ENCODE data around the gene MAD2L1.

MAD2L1 gene

GRCh38 chr4:120055795-120056194, 10.9 kb downstream of the MAD2L1 start:
- Histone ChIP-seq H3K9me2 (replicated peaks; ENCODE audit: insufficient read depth, low read length) (no peaks in the 10 kb centered on the region), H3K9ac (ENCODE audit: low read length) (no peak overlapping the region), H3K4me2 (ENCODE audit: low read depth, low read length) (no peak overlapping the region), H3K4me1 (ENCODE audit: low read length) (no peaks in the 10 kb centered on the region), H3K4me3 (ENCODE audit: low read length) (no peak overlapping the region), H3K27me3 (replicated peaks; ENCODE audit: insufficient read depth, low read length) (no peaks in the 10 kb centered on the region), H3K9me3 (replicated peaks; ENCODE audit: insufficient read depth, low read length) (no peaks in the 10 kb centered on the region), H3K27ac (ENCODE audit: low read length) (no peak overlapping the region), H3K36me3 (replicated peaks; ENCODE audit: insufficient read depth, low read length) (peaks cover 8% of the 10 kb centered on the region; the same call in 1 of the 2 replicates), H3F3A (ENCODE audit: insufficient read depth, low read length) (no peaks in the 10 kb centered on the region; the same call in 1 of the 2 replicates), H4K20me1 (ENCODE audit: insufficient read depth, low read length) (no peaks in the 10 kb centered on the region; the same call in 1 of the 2 replicates), H3K79me2 (ENCODE audit: low read length) (peaks cover 29% of the 10 kb centered on the region), H2AFZ (ENCODE audit: low read length) (no peak overlapping the region)
- TF ChIP-seq CTCF (IDR thresholded peaks at IDR 0.05; ENCODE audit: low read length) (no peak), EZH2 (optimal IDR thresholded peaks at IDR 0.05; ENCODE audit: low read depth, low read length) (no peak), EZH2phosphoT487 (IDR thresholded peaks at IDR 0.05; ENCODE audit: low read length) (no peak)
- no peak for DNase-seq

GRCh38 chr4:120055162-120055561, 11.5 kb downstream of the MAD2L1 start:
- no peak overlapping the region for H3K27ac ChIP-seq (ENCODE audit: low read length)
- no peaks in the 10 kb centered on the region for H3K27me3 ChIP-seq (replicated peaks; ENCODE audit: insufficient read depth, low read length)
- H3K4me3 ChIP-seq (ENCODE audit: low read length) = no peak overlapping the region
- no peaks in the 10 kb centered on the region; the same call in 1 of the 2 replicates for H4K20me1 ChIP-seq (ENCODE audit: insufficient read depth, low read length)
- no peaks in the 10 kb centered on the region; the same call in none of the 2 replicates for H3F3A ChIP-seq (ENCODE audit: insufficient read depth, low read length)
- no peaks in the 10 kb centered on the region for H3K9me3 ChIP-seq (replicated peaks; ENCODE audit: insufficient read depth, low read length)
- no peak for TF ChIP-seq CTCF (IDR thresholded peaks at IDR 0.05; ENCODE audit: low read length)
- TF ChIP-seq EZH2 (optimal IDR thresholded peaks at IDR 0.05; ENCODE audit: low read depth, low read length) = no peak
- TF ChIP-seq EZH2phosphoT487 (IDR thresholded peaks at IDR 0.05; ENCODE audit: low read length) = no peak
- peaks cover 22% of the 10 kb centered on the region for H3K79me2 ChIP-seq (ENCODE audit: low read length)
- no peak overlapping the region for H2AFZ ChIP-seq (ENCODE audit: low read length)
- H3K4me2 ChIP-seq (ENCODE audit: low read depth, low read length) = no peak overlapping the region
- H3K9me2 ChIP-seq (replicated peaks; ENCODE audit: insufficient read depth, low read length) = no peaks in the 10 kb centered on the region
- DNase-seq = no peak
- peaks cover 2% of the 10 kb centered on the region; the same call in 1 of the 2 replicates for H3K36me3 ChIP-seq (replicated peaks; ENCODE audit: insufficient read depth, low read length)
- H3K4me1 ChIP-seq (ENCODE audit: low read length) = no peaks in the 10 kb centered on the region
- H3K9ac ChIP-seq (ENCODE audit: low read length) = no peak overlapping the region

GRCh38 chr4:120053911-120054310, 12.7 kb downstream of the MAD2L1 start:
- 0 out of 2 replicates have a peak, but pooled peaks cover 2% of the 10 kb centered on the region for H3K4me1 ChIP-seq (ENCODE audit: low read length)
- H3K27me3 ChIP-seq (replicated peaks; ENCODE audit: insufficient read depth, low read length) = no peaks in the 10 kb centered on the region
- H3K79me2 ChIP-seq (ENCODE audit: low read length) = peaks cover 11% of the 10 kb centered on the region
- no peaks in the 10 kb centered on the region; the same call in 1 of the 2 replicates for H4K20me1 ChIP-seq (ENCODE audit: insufficient read depth, low read length)
- no peak overlapping the region for H3K9ac ChIP-seq (ENCODE audit: low read length)
- TF ChIP-seq EZH2 (optimal IDR thresholded peaks at IDR 0.05; ENCODE audit: low read depth, low read length) = no peak
- no peak for TF ChIP-seq EZH2phosphoT487 (IDR thresholded peaks at IDR 0.05; ENCODE audit: low read length)
- TF ChIP-seq CTCF (IDR thresholded peaks at IDR 0.05; ENCODE audit: low read length) = no peak
- H3K4me3 ChIP-seq (ENCODE audit: low read length) = no peak overlapping the region
- no peak overlapping the region for H3K27ac ChIP-seq (ENCODE audit: low read length)
- DNase-seq = no peak
- no peaks in the 10 kb centered on the region for H3K9me2 ChIP-seq (replicated peaks; ENCODE audit: insufficient read depth, low read length)
- H3F3A ChIP-seq (ENCODE audit: insufficient read depth, low read length) = no peaks in the 10 kb centered on the region; the same call in none of the 2 replicates
- no peak overlapping the region for H2AFZ ChIP-seq (ENCODE audit: low read length)
- no peaks in the 10 kb centered on the region for H3K36me3 ChIP-seq (replicated peaks; ENCODE audit: insufficient read depth, low read length)
- H3K4me2 ChIP-seq (ENCODE audit: low read depth, low read length) = no peak overlapping the region
- no peaks in the 10 kb centered on the region for H3K9me3 ChIP-seq (replicated peaks; ENCODE audit: insufficient read depth, low read length)

Measured in MM.1S (cell line).